VCaP (cell line): ENCODE data around the gene KDM4C.

Source experiments
- H3K27ac ChIP-seq: fragments of 450-650 bp; 2 replicates; pipeline ENCODE4 v1.5.1; 2017
- TF ChIP-seq, protein P1 (sequence below): fragments of 450-650 bp; conservative IDR thresholded peaks from 2 replicates; pipeline ENCODE4 v1.5.1; 2017; ENCODE audit warnings: mild to moderate bottlenecking, moderate library complexity

Gene KDM4C

DNA sequence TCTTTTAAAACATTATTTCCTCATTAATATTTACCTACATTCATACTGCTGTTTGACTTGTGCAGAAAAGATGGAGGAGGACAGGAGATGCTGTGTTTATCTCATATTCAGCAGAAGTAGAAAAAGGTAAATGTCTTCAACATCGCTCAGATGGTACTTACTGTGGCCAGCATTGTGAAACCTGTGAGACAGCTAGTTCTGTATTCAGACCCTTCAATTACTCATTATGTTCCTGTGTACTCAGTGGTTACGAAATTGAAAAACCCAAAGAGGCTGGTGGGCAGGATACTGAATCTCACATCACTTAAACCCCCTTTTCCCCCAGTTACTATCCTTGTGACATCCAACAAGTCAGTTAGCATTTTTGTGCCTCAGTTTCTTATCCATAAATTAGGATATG is 216.0 kb downstream of the KDM4C start:
- TF ChIP-seq, protein P1, sequence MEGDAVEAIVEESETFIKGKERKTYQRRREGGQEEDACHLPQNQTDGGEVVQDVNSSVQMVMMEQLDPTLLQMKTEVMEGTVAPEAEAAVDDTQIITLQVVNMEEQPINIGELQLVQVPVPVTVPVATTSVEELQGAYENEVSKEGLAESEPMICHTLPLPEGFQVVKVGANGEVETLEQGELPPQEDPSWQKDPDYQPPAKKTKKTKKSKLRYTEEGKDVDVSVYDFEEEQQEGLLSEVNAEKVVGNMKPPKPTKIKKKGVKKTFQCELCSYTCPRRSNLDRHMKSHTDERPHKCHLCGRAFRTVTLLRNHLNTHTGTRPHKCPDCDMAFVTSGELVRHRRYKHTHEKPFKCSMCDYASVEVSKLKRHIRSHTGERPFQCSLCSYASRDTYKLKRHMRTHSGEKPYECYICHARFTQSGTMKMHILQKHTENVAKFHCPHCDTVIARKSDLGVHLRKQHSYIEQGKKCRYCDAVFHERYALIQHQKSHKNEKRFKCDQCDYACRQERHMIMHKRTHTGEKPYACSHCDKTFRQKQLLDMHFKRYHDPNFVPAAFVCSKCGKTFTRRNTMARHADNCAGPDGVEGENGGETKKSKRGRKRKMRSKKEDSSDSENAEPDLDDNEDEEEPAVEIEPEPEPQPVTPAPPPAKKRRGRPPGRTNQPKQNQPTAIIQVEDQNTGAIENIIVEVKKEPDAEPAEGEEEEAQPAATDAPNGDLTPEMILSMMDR, result no peak
- no peak overlapping the region for H3K27ac ChIP-seq

DNA sequence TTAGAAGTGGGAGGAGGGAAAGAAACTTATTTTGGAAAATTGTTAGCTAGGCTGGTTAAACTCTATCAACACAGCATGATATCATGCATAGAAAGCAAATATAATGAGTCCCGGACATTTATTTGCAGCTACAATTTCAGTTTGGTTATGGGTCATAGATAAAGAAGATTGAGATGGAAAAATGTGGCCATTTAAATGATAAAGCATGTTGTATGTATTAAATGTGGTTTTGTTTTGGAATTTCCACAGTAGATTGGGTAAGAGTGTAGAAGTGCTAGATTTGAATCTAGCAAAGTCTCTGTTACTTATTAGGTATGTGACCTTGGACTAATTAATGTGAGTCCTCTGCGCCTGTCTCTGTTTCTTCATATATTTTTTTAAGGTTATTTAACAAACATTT is 217.4 kb downstream of the KDM4C start:
- TF ChIP-seq, protein P1, result no peak
- no peak overlapping the region for H3K27ac ChIP-seq

- TF ChIP-seq, protein P1, result no peak
These were observed 220.0 kb downstream of the KDM4C start for GRCh38 chr9:6977761-6978160.

GRCh38 chr9:6978591-6978990 is 220.8 kb downstream of the KDM4C start:
- H3K27ac ChIP-seq, result no peak overlapping the region
- TF ChIP-seq, protein P1, result no peak

More at GRCh38 chr9:6977761-6978160, 220.0 kb downstream of the KDM4C start:
- H3K27ac ChIP-seq, result no peak overlapping the region

DNA sequence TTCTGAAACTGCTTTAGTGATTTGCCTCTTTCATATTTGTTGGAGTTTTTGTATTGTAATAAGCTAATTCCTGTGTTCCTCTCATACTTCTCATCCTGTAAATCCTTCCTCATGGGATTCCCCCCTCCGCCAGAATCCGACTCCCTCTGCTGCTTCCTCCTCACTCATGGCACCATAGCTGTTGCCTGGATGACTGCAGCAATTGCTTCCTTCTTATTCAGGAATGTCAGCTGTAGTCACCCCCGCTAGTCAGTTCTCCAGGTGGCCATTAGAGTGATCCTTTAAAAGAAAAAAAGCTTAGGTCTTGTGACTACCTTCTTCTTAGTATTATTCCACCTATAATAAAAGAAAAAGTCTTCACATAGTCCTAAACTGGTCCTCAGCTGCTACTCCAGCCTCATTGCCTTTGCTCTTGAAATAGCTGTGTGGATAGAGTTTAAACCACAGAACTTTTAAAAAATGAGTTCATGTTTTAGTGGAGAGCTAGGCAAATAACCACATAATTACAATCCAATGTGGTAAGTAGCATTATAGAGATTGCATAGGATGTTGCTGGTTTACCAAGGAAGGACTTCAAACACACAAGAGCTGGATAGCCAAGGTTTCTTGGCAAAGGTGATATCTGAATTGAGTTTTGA is 227.3 kb downstream of the KDM4C start:
- TF ChIP-seq, protein P1, result no peak
- no peak overlapping the region for H3K27ac ChIP-seq

DNA sequence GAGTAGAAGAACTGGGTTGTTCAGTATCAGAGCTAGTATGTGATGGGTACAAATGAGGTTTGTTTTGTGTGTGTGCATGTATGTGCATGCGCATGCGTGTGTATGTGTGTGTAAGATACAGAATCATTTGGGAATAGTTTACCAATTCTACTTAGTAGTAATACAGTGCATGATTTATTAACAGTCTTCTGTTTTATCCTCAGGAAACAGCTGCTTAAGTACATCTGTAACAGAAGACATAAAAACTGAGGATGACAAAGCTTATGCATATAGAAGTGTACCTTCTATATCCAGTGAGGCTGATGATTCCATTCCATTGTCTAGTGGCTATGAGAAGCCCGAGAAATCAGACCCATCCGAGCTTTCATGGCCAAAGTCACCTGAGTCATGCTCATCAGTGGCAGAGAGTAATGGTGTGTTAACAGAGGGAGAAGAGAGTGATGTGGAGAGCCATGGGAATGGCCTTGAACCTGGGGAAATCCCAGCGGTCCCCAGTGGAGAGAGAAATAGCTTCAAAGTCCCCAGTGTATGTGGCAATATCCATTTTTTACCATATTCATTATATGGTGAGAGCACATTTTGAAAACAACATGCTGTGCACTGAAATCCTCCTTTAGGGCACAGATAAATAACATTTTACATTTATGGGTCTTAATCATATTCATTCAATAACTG is 228.5 kb downstream of the KDM4C start:
- no peak overlapping the region for H3K27ac ChIP-seq
- TF ChIP-seq, protein P1, result no peak

DNA sequence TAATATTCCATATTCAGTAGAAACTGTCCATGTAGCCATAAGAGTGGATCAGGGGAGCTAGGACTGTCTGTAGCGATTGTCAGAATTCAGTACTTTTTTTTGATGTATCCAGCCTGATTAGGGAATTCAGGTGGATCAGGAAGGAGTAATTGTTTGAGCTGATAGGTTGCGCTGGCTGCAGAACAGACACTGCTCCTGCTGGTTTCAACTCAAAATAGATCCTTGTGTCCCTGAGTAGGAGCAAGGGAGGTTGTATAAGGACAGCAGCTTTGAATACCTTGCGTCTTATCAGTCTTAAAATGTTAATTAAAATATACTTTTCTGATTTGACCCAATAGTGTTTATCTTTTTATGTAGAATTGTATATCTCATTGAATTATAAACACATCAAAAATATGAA is 229.6 kb downstream of the KDM4C start:
- TF ChIP-seq, protein P1, result no peak
- no peak overlapping the region for H3K27ac ChIP-seq
